Upper lobe of left lung (tissue), 4 donors: ENCODE data around the gene PRDM16.

Experiments
- POLR2A ChIP-seq, 4 donors: fragments of 450-650 bp; IDR thresholded peaks; one replicate each; pipeline ENCODE4 v1.5.1; 2016 to 2017; ENCODE audit warnings: antibody characterized with exemption in 4 of 4, mild to moderate bottlenecking in 2 of 4
- TF ChIP-seq, protein P1 (sequence below), 6 experiments: fragments of 450-650 bp in 4 of 6; fragments of 200-600 bp in 2 of 6; sonication (generic) in 2 of 6; IDR thresholded peaks; one replicate each; pipeline ENCODE4 v1.5.1; 2016 to 2019; ENCODE audit warnings: antibody characterized with exemption in 6 of 6

DNA sequence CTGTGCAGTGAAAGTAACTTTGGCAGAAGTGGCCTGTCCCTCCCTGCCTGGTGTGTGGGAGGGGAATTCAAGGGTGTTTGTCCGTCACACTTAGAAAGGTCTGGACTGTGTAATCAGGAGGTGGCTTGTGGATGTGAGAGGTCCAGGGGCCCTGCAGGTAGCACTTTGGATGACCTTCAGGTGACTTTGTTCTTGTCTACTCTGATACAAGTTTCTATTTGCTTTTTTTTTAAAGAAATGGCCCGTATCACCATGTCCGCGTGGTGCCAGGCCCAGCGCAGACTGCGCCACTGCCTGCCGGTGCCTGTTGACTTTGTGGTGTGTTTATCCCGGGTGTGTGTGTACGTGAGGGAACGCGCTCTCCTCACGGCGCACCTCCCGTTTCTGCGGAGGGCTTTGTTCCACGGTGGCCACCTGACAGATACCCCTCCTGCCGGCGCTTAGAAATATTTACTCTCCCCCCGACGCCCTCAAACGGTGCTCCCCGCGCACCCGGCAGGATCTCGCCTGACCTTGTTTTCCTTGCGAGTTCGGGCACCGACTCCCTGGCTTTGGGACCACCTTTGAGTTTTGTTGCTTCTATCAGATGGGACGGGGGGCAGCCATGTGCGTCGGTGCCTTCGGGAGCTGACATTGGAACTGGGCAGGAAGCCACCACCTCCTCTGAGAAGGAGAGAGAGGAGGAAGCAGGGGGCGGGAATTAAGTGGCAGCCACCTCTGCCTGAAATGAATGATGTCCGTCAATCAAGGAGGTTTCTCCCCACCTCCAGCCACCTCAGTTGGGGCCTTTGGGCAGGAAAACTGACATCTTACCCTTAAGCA is 119.4 kb downstream of the PRDM16 start:
- TF ChIP-seq, protein P1, sequence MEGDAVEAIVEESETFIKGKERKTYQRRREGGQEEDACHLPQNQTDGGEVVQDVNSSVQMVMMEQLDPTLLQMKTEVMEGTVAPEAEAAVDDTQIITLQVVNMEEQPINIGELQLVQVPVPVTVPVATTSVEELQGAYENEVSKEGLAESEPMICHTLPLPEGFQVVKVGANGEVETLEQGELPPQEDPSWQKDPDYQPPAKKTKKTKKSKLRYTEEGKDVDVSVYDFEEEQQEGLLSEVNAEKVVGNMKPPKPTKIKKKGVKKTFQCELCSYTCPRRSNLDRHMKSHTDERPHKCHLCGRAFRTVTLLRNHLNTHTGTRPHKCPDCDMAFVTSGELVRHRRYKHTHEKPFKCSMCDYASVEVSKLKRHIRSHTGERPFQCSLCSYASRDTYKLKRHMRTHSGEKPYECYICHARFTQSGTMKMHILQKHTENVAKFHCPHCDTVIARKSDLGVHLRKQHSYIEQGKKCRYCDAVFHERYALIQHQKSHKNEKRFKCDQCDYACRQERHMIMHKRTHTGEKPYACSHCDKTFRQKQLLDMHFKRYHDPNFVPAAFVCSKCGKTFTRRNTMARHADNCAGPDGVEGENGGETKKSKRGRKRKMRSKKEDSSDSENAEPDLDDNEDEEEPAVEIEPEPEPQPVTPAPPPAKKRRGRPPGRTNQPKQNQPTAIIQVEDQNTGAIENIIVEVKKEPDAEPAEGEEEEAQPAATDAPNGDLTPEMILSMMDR (IDR thresholded peaks at IDR 0.05) = peak in 1 of 6 experiments; percentile 16
- TF ChIP-seq POLR2A (IDR thresholded peaks at IDR 0.05) = peak in 1 of 4 donors; percentile 29
